Tibial nerve (tissue), 4 donors: Measurements from ENCODE around the gene DMGDH.

ENCODE experiments used
- CTCF ChIP-seq, 5 experiments: fragments of 200-600 bp in 3 of 5; fragments of 450-650 bp in 2 of 5; sonication (generic) in 3 of 5; IDR thresholded peaks; one replicate each; pipeline ENCODE4 v1.5.1; 2016 to 2019; ENCODE audit warnings: antibody characterized with exemption in 5 of 5, mild to moderate bottlenecking in 3 of 5, moderate library complexity in 2 of 5
- EP300 ChIP-seq, 2 donors: sonication (generic); formaldehyde crosslinking; IDR thresholded peaks; one replicate each; pipeline ENCODE4 v1.6.1; 2017; ENCODE audit warnings: antibody characterized with exemption in 2 of 2, mild to moderate bottlenecking in 1 of 2
- POLR2A ChIP-seq, 2 donors: fragments of 450-650 bp; IDR thresholded peaks; one replicate each; pipeline ENCODE4 v1.6.1; 2017; ENCODE audit warnings: antibody characterized with exemption in 2 of 2, mild to moderate bottlenecking in 2 of 2, moderate library complexity in 2 of 2

DNA sequence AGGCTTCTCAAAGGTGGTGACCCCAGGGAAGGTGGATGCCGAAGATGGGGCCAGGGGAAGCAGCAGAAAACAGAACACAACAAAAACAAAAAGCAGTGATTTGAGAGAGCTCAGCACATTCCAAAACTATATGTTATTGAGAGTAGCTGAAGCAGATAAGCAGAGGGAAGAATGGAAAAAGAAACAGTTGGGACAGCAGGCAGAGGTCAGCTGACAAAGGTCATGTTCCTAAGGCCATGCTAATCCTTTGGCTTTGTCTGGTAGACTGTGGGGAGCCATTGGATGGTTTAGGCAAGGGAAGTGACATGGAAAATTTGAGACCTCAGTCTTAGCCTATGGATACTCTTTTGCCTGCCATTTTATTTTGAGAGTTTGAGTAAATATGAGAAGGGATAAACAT, 14.5 kb downstream of the DMGDH start:
- TF ChIP-seq CTCF (IDR thresholded peaks at IDR 0.05) (no peak), POLR2A (IDR thresholded peaks at IDR 0.05) (no peak), EP300 (IDR thresholded peaks at IDR 0.05) (no peak)
